GM18499 (cell line): Measurements from ENCODE around the gene MFSD11.
"Not testable (repeated sequence)": the region's sequence is repeated elsewhere in the genome, so short reads cannot be mapped to it uniquely, and the experiment has no call there.

Experiments used
- ATAC-seq: cut with Tn5 transposase; IDR thresholded peaks from one replicate; pipeline ENCODE4 v1.9.1; 2021; ENCODE audit warnings: moderate number of reproducible peaks; ENCODE audit not compliant: insufficient read depth, unreplicated experiment

MFSD11 gene

GRCh38 chr17:76707985-76708807 lies 29.7 kb upstream of the MFSD11 start:
- ATAC-seq: no peak

- ATAC-seq: no peak
Measured at GRCh38 chr17:76709077-76709950, 28.6 kb upstream of the MFSD11 start.

GRCh38 chr17:76709951-76710862 lies 27.7 kb upstream of the MFSD11 start:
- ATAC-seq: not testable (repeated sequence)

GRCh38 chr17:76710863-76711611 lies 26.9 kb upstream of the MFSD11 start, which contains the start of gene MXRA7:
MXRA7 (minus strand) TSS chr17:76710965; CDS start chr17:76710946, 19 bp downstream.
- no peak for ATAC-seq

GRCh38 chr17:76712321-76712720 lies 25.6 kb upstream of the MFSD11 start:
- not testable (repeated sequence) for ATAC-seq

GRCh38 chr17:76713765-76714164 lies 24.2 kb upstream of the MFSD11 start:
- ATAC-seq: no peak

GRCh38 chr17:76714336-76714735 lies 23.6 kb upstream of the MFSD11 start:
- ATAC-seq: no peak

- no peak for ATAC-seq
Measured at GRCh38 chr17:76714822-76715495, 23.0 kb upstream of the MFSD11 start.

GRCh38 chr17:76715496-76715830 lies 22.5 kb upstream of the MFSD11 start:
- ATAC-seq: no peak

GRCh38 chr17:76716146-76716838 lies 21.6 kb upstream of the MFSD11 start:
- ATAC-seq: no peak

GRCh38 chr17:76716839-76717215 lies 21.1 kb upstream of the MFSD11 start:
- no peak for ATAC-seq

- no peak for ATAC-seq
Measured at GRCh38 chr17:76718516-76718915, 19.4 kb upstream of the MFSD11 start.

GRCh38 chr17:76720211-76720610 lies 17.7 kb upstream of the MFSD11 start:
- no peak for ATAC-seq

GRCh38 chr17:76720941-76721340 lies 17.0 kb upstream of the MFSD11 start:
- no peak for ATAC-seq

- ATAC-seq: no peak
Measured at GRCh38 chr17:76721463-76721862, 16.5 kb upstream of the MFSD11 start.

- ATAC-seq: no peak
Measured at GRCh38 chr17:76722279-76722678, 15.6 kb upstream of the MFSD11 start.

- ATAC-seq: not testable (repeated sequence)
Measured at GRCh38 chr17:76722977-76723376, 14.9 kb upstream of the MFSD11 start.

GRCh38 chr17:76723812-76724211 lies 14.1 kb upstream of the MFSD11 start:
- no peak for ATAC-seq
